ENCODE data around the gene ROBO3. TPM values are rescaled to one million over a fixed set of nuclear protein-coding genes. Genes with fewer than 3 reads are reported as not detected.

ROBO3 gene
- total RNA-seq, 5 donors from 2014 or later (not counting 1 experiment from before 2014, with no cell fraction given) = 10.2 to 24.7 (median 17.7) TPM

GRCh38 chr11:124865902-124866851, 945 bp downstream of the ROBO3 start:
- POLR2A ChIA-PET = interaction anchor here in 1 of 2 donors (0.9 kb wide), 1 partner anchor 27 kb away, joined by 3 read pairs; no protein-coding TSS in a partner anchor
- peaks cover 52 to 56% (median 52%) of the 10 kb centered on the region in 3 donors for H3K4me1 Mint-ChIP-seq
- ATAC-seq (replicated peaks in 1 of 4) = peak; percentile 51 to 74 (median 62)

GRCh38 chr11:124867700-124868099, 2.5 kb downstream of the ROBO3 start:
- Mint-ChIP-seq H3K27me3 (peaks cover 72 to 85% of the 10 kb centered on the region in 2 donors), H3K4me3 (peak overlapping the region in 1 of 3 donors; percentile 44), H3K27ac (no peak overlapping the region), H3K9me3 (no peaks in the 10 kb centered on the region), H3K36me3 (no peaks in the 10 kb centered on the region), H3K4me1 (peaks cover 46 to 53% (median 51%) of the 10 kb centered on the region in 3 donors)
- Histone ChIP-seq H3K27ac (ENCODE audit: low read length) (no peak overlapping the region), H3K36me3 (ENCODE audit: control insufficient read depth in 2 of 2, extremely low read depth in 1 of 2, insufficient read depth in 1 of 2, low read length in 1 of 2) (no peaks in the 10 kb centered on the region), H3K4me1 (ENCODE audit: control insufficient read depth in 1 of 2, extremely low read depth in 1 of 2, insufficient read depth in 2 of 2, low read length in 2 of 2) (peaks cover 0 to 47% of the 10 kb centered on the region in 2 experiments), H3K27me3 (replicated peaks in 1 of 2; ENCODE audit: control insufficient read depth in 2 of 2, extremely low read depth in 1 of 2, insufficient read depth in 2 of 2, low read length in 1 of 2) (peaks cover 21 to 89% of the 10 kb centered on the region in 2 experiments), H3K4me3 (ENCODE audit: control insufficient read depth in 1 of 2, extremely low read depth in 1 of 2, low read length in 1 of 2) (no peak overlapping the region), H3K9me3 (no peaks in the 10 kb centered on the region)
- WGBS (ENCODE audit: insufficient coverage) = 3% methylated on average over 5 of the region's 8 CpGs
- DNase-seq = peak in 2 of 35 experiments; percentile 16 to 35
- CTCF ChIA-PET = interaction anchor here (0.7 to 0.9 kb wide), 3 partner anchors 10 to 243 kb away, joined by 3 to 6 read pairs (median 3); no protein-coding TSS in a partner anchor
- POLR2A ChIA-PET = interaction anchor here in 1 of 2 donors (0.6 kb wide), 1 partner anchor 1118 kb away, joined by 3 read pairs; no protein-coding TSS in a partner anchor
- ATAC-seq (replicated peaks in 1 of 4) = peak in 1 of 4 experiments; percentile 34

More at GRCh38 chr11:124865902-124866851, 945 bp downstream of the ROBO3 start:
- no peak overlapping the region for H3K27ac Mint-ChIP-seq
- peak overlapping the region in 2 of 3 donors; percentile 39 to 44 for H3K4me3 Mint-ChIP-seq
- Histone ChIP-seq H3K36me3 (ENCODE audit: control insufficient read depth in 2 of 2, extremely low read depth in 1 of 2, insufficient read depth in 1 of 2, low read length in 1 of 2) (no peaks in the 10 kb centered on the region), H3K27ac (ENCODE audit: low read length) (no peak overlapping the region), H3K4me3 (ENCODE audit: control insufficient read depth in 1 of 2, extremely low read depth in 1 of 2, low read length in 1 of 2) (peak overlapping the region in 1 of 2 donors; percentile 29), H3K9me3 (no peaks in the 10 kb centered on the region), H3K4me1 (ENCODE audit: control insufficient read depth in 1 of 2, extremely low read depth in 1 of 2, insufficient read depth in 2 of 2, low read length in 2 of 2) (peaks cover 0 to 47% of the 10 kb centered on the region in 2 experiments), H3K27me3 (replicated peaks in 1 of 2; ENCODE audit: control insufficient read depth in 2 of 2, extremely low read depth in 1 of 2, insufficient read depth in 2 of 2, low read length in 1 of 2) (peaks cover 28 to 97% of the 10 kb centered on the region in 2 experiments)
- DNase-seq = peak in 27 of 35 experiments; percentile 12 to 69 (median 38)
- CTCF ChIA-PET = interaction anchor here (0.6 to 2.1 kb wide), 7 partner anchors 10 to 328 kb away, joined by 3 to 14 read pairs (median 3); no protein-coding TSS in a partner anchor
- peaks cover 74 to 93% of the 10 kb centered on the region in 2 donors for H3K27me3 Mint-ChIP-seq
- H3K36me3 Mint-ChIP-seq = no peaks in the 10 kb centered on the region
- 6% methylated on average over 47 of the region's 62 CpGs for WGBS (ENCODE audit: insufficient coverage)
- no peaks in the 10 kb centered on the region for H3K9me3 Mint-ChIP-seq

- CTCF ChIA-PET = no interaction called here
- Mint-ChIP-seq H3K27me3 (peaks cover 72 to 85% of the 10 kb centered on the region in 2 donors), H3K27ac (no peak overlapping the region), H3K9me3 (no peaks in the 10 kb centered on the region), H3K4me1 (peaks cover 36 to 44% (median 44%) of the 10 kb centered on the region in 3 donors), H3K4me3 (peak overlapping the region; percentile 34 to 44 (median 41)), H3K36me3 (no peaks in the 10 kb centered on the region)
- POLR2A ChIA-PET = no interaction called here
- Histone ChIP-seq H3K27ac (ENCODE audit: low read length) (no peak overlapping the region), H3K4me1 (ENCODE audit: control insufficient read depth in 1 of 2, extremely low read depth in 1 of 2, insufficient read depth in 2 of 2, low read length in 2 of 2) (peaks cover 0 to 41% of the 10 kb centered on the region in 2 experiments), H3K4me3 (ENCODE audit: control insufficient read depth in 1 of 2, extremely low read depth in 1 of 2, low read length in 1 of 2) (peak overlapping the region in 1 of 2 donors; percentile 36), H3K27me3 (replicated peaks in 1 of 2; ENCODE audit: control insufficient read depth in 2 of 2, extremely low read depth in 1 of 2, insufficient read depth in 2 of 2, low read length in 1 of 2) (peaks cover 19 to 89% of the 10 kb centered on the region in 2 experiments), H3K36me3 (ENCODE audit: control insufficient read depth in 2 of 2, extremely low read depth in 1 of 2, insufficient read depth in 1 of 2, low read length in 1 of 2) (no peaks in the 10 kb centered on the region), H3K9me3 (no peaks in the 10 kb centered on the region)
- no peak for ATAC-seq (replicated peaks in 1 of 4)
- 11% methylated on average over 45 of the region's 63 CpGs for WGBS (ENCODE audit: insufficient coverage)
- DNase-seq = peak in 3 of 35 experiments; percentile 12 to 25 (median 17)
Observed at GRCh38 chr11:124868331-124869274, 3.4 kb downstream of the ROBO3 start.

GRCh38 chr11:124869331-124869730, 4.1 kb downstream of the ROBO3 start:
- Mint-ChIP-seq H3K27me3 (peaks cover 71 to 84% of the 10 kb centered on the region in 2 donors), H3K4me3 (peak overlapping the region in 2 of 3 donors; percentile 34 to 44), H3K36me3 (no peaks in the 10 kb centered on the region), H3K27ac (no peak overlapping the region), H3K4me1 (peaks cover 30 to 43% (median 40%) of the 10 kb centered on the region in 3 donors), H3K9me3 (no peaks in the 10 kb centered on the region)
- H3K36me3 ChIP-seq (ENCODE audit: control insufficient read depth in 2 of 2, extremely low read depth in 1 of 2, insufficient read depth in 1 of 2, low read length in 1 of 2) = no peaks in the 10 kb centered on the region
- H3K9me3 ChIP-seq = no peaks in the 10 kb centered on the region
- no peak overlapping the region for H3K27ac ChIP-seq (ENCODE audit: low read length)
- peak overlapping the region in 1 of 2 donors; percentile 36 for H3K4me3 ChIP-seq (ENCODE audit: control insufficient read depth in 1 of 2, extremely low read depth in 1 of 2, low read length in 1 of 2)
- ATAC-seq (replicated peaks in 1 of 4) = no peak
- DNase-seq = no peak
- 2% methylated on average over 6 of the region's 16 CpGs for WGBS (ENCODE audit: insufficient coverage)
- ChIA-PET POLR2A (no interaction called here), CTCF (no interaction called here)
- H3K27me3 ChIP-seq (replicated peaks in 1 of 2; ENCODE audit: control insufficient read depth in 2 of 2, extremely low read depth in 1 of 2, insufficient read depth in 2 of 2, low read length in 1 of 2) = peaks cover 19 to 87% of the 10 kb centered on the region in 2 experiments
- peaks cover 0 to 39% of the 10 kb centered on the region in 2 experiments for H3K4me1 ChIP-seq (ENCODE audit: control insufficient read depth in 1 of 2, extremely low read depth in 1 of 2, insufficient read depth in 2 of 2, low read length in 2 of 2)

- Mint-ChIP-seq H3K4me3 (no peak overlapping the region), H3K4me1 (peaks cover 31 to 42% (median 38%) of the 10 kb centered on the region in 3 donors), H3K27me3 (peaks cover 72 to 84% of the 10 kb centered on the region in 2 donors), H3K27ac (no peak overlapping the region), H3K36me3 (no peaks in the 10 kb centered on the region), H3K9me3 (no peaks in the 10 kb centered on the region)
- H3K36me3 ChIP-seq (ENCODE audit: control insufficient read depth in 2 of 2, extremely low read depth in 1 of 2, insufficient read depth in 1 of 2, low read length in 1 of 2) = no peaks in the 10 kb centered on the region
- peaks cover 0 to 36% of the 10 kb centered on the region in 2 experiments for H3K4me1 ChIP-seq (ENCODE audit: control insufficient read depth in 1 of 2, extremely low read depth in 1 of 2, insufficient read depth in 2 of 2, low read length in 2 of 2)
- no peak for ATAC-seq (replicated peaks in 1 of 4)
- no peak for DNase-seq
- H3K27me3 ChIP-seq (replicated peaks in 1 of 2; ENCODE audit: control insufficient read depth in 2 of 2, extremely low read depth in 1 of 2, insufficient read depth in 2 of 2, low read length in 1 of 2) = peaks cover 17 to 87% of the 10 kb centered on the region in 2 experiments
- H3K9me3 ChIP-seq = no peaks in the 10 kb centered on the region
- 75% methylated on average over 5 of the region's 14 CpGs for WGBS (ENCODE audit: insufficient coverage)
- POLR2A ChIA-PET = no interaction called here
- no peak overlapping the region for H3K4me3 ChIP-seq (ENCODE audit: control insufficient read depth in 1 of 2, extremely low read depth in 1 of 2, low read length in 1 of 2)
- no peak overlapping the region for H3K27ac ChIP-seq (ENCODE audit: low read length)
- CTCF ChIA-PET = no interaction called here
Observed at GRCh38 chr11:124869856-124870387, 4.7 kb downstream of the ROBO3 start.

Measured in T-cell (primary cell).